B cell (primary cell): ENCODE data around the gene KCNJ10. TPM values are rescaled to one million over a fixed set of nuclear protein-coding genes. Genes with fewer than 3 reads are reported as not detected.

Experiments
- ATAC-seq: fragments of 200-7000 bp; cut with Tn5 transposase; one replicate; pipeline ENCODE4 v1.10.0; 2021; ENCODE audit warnings: low read depth, mild to moderate bottlenecking, moderate number of reproducible peaks, moderate library complexity
- CTCF ChIA-PET: fragments of 350-600 bp; sonication (Branson Sonifier 250); formaldehyde crosslinking; loops from one replicate; lab custom pipeline; 2021; ENCODE audit warnings: antibody characterized with exemption, inconsistent platforms; lab: Charles Lee
- POLR2A ChIA-PET: fragments of 350-600 bp; sonication (Branson Sonifier 250); formaldehyde crosslinking; loops from one replicate; lab custom pipeline; 2021; ENCODE audit warnings: antibody characterized with exemption; lab: Charles Lee
- DNase-seq: peaks from one replicate; pipeline ENCODE4 v3.0.0; 2013
- H2AFZ ChIP-seq: 2 replicates; pipeline ENCODE4 v1.6.1; 2012; ENCODE audit warnings: mild to moderate bottlenecking, low read depth, low read length; ENCODE audit not compliant: insufficient read depth, poor library complexity, severe bottlenecking
- H3K27ac ChIP-seq, 2 donors: 1 replicate in 1 of 2; 2 replicates in 1 of 2; pipeline ENCODE4 v1.5.1; 2012 to 2013; ENCODE audit warnings: low read length in 2 of 2, mild to moderate bottlenecking in 2 of 2, moderate library complexity in 1 of 2
- H3K27me3 ChIP-seq, 4 experiments: fragments of 200-600 bp in 1 of 4; sonication (generic) in 1 of 4; replicated peaks in 1 of 4; 1 replicate in 2 of 4; 2 replicates in 2 of 4; pipeline versions ENCODE4 v1.6.1 to v1.7.0; 2013 to 2016; ENCODE audit warnings: low read length in 3 of 4, mild to moderate bottlenecking in 2 of 4, mixed read lengths in 1 of 4, moderate library complexity in 1 of 4; ENCODE audit not compliant: insufficient read depth in 4 of 4, control insufficient read depth in 3 of 4; ENCODE audit errors: control extremely low read depth in 1 of 4
- H3K36me3 ChIP-seq, 2 experiments: replicated peaks in 1 of 2; 1 replicate in 1 of 2; 2 replicates in 1 of 2; pipeline versions ENCODE4 v1.6.1 to v1.7.1; 2013; ENCODE audit warnings: low read length in 1 of 2; ENCODE audit not compliant: insufficient read depth in 2 of 2, control insufficient read depth in 1 of 2; ENCODE audit errors: control extremely low read depth in 1 of 2, extremely low read depth in 1 of 2
- H3K4me1 ChIP-seq, 2 donors: fragments of 200-600 bp in 1 of 2; sonication (generic) in 1 of 2; 1 replicate in 1 of 2; 2 replicates in 1 of 2; pipeline versions ENCODE4 v1.5.1 to v1.6.1; 2013 to 2017; ENCODE audit warnings: low read length in 2 of 2; ENCODE audit not compliant: control insufficient read depth in 2 of 2, insufficient read depth in 2 of 2
- H3K4me2 ChIP-seq: replicated peaks from 2 replicates; pipeline ENCODE3; 2012; ENCODE audit warnings: mild to moderate bottlenecking, low read depth, low read length; ENCODE audit not compliant: poor library complexity, severe bottlenecking
- H3K4me3 ChIP-seq, 5 experiments: fragments of 200-600 bp in 1 of 5; sonication (generic) in 1 of 5; 1 replicate in 3 of 5; 2 replicates in 2 of 5; pipeline versions ENCODE4 v1.5.1 to v1.7.0; 2011 to 2016; ENCODE audit warnings: low read length in 4 of 5, mild to moderate bottlenecking in 4 of 5, low read depth in 2 of 5, control low read depth in 1 of 5, moderate library complexity in 1 of 5; ENCODE audit not compliant: insufficient read depth in 1 of 5; ENCODE audit errors: control extremely low read depth in 1 of 5, extremely low read depth in 1 of 5
- H3K79me2 ChIP-seq: fragments of 200-600 bp; sonication (generic); one replicate; pipeline ENCODE4 v1.6.0; 2016; ENCODE audit warnings: low read length; ENCODE audit not compliant: control insufficient read depth, insufficient read depth
- H3K9ac ChIP-seq: fragments of 200-600 bp; sonication (generic); 2 replicates; pipeline ENCODE4 v1.6.1; 2017; ENCODE audit warnings: mild to moderate bottlenecking, low read length, moderate library complexity
- H3K9me3 ChIP-seq, 3 donors: one replicate each; pipeline versions ENCODE4 v1.6.1 to v1.7.1; 2013; ENCODE audit warnings: low read length in 2 of 3; ENCODE audit not compliant: control insufficient read depth in 2 of 3, insufficient read depth in 1 of 3; ENCODE audit errors: control extremely low read depth in 1 of 3
- H4K20me1 ChIP-seq: 2 replicates; pipeline ENCODE4 v1.6.0; 2012; ENCODE audit warnings: mild to moderate bottlenecking, low read length; ENCODE audit not compliant: insufficient read depth, control insufficient read depth, poor library complexity, severe bottlenecking
- H3K27ac Mint-ChIP-seq: one replicate; pipeline ENCODE4 v1.8.0; 2021; ENCODE audit warnings: mixed read lengths
- H3K27me3 Mint-ChIP-seq: one replicate; pipeline ENCODE4 v1.8.0; 2021; ENCODE audit warnings: mixed read lengths
- H3K4me1 Mint-ChIP-seq: one replicate; pipeline ENCODE4 v1.8.0; 2021; ENCODE audit warnings: mixed read lengths
- H3K4me3 Mint-ChIP-seq: one replicate; pipeline ENCODE4 v1.8.0; 2021; ENCODE audit warnings: mixed read lengths
- H3K9me3 Mint-ChIP-seq: one replicate; pipeline ENCODE4 v1.8.0; 2022; ENCODE audit warnings: mixed read lengths; ENCODE audit not compliant: insufficient read depth
- CTCF ChIP-seq: fragments of 200-600 bp; IDR thresholded peaks from one replicate; pipeline ENCODE4 v1.8.0; 2022; ENCODE audit warnings: antibody characterized with exemption, mild to moderate bottlenecking
- EZH2 ChIP-seq: IDR thresholded peaks from 2 replicates; pipeline ENCODE4 v1.6.1; 2012; ENCODE audit warnings: borderline replicate concordance, low read depth, mild to moderate bottlenecking, moderate library complexity, low read length; ENCODE audit not compliant: insufficient read depth, poor library complexity, severe bottlenecking
- WGBS: methylation state at CpG from one replicate; pipeline ENCODE4 v1.1.5; 2013; ENCODE audit warnings: missing lambda C conversion rate; ENCODE audit not compliant: insufficient coverage; 5-methylcytosine and 5-hydroxymethylcytosine counted together
- intact Hi-C: fragments of 100-400 bp; cut with micrococcal nuclease; formaldehyde crosslinking; loops from one replicate; pipeline ENCODE4 v1.10.0; 2022
- polyA plus RNA-seq: library from polyadenylated mRNA; depleted of rRNA; stranded (reverse); fragments of >200 nt; gene quantifications from 2 replicates; pipeline ENCODE4 v1.2.3, GENCODE V29; 2012
- total RNA-seq, 2 donors: library from RNA; stranded (reverse); fragments of 120-200 nt in 1 of 2; gene quantifications; 1 replicate in 1 of 2; 2 replicates in 1 of 2; pipeline versions ENCODE4 v1.2.3 to v1.2.4, GENCODE V29; 2013 to 2022

KCNJ10 gene
- total and polyA plus RNA-seq, 2 donors (not counting 1 experiment from before 2014, with no cell fraction given): not detected

DNA sequence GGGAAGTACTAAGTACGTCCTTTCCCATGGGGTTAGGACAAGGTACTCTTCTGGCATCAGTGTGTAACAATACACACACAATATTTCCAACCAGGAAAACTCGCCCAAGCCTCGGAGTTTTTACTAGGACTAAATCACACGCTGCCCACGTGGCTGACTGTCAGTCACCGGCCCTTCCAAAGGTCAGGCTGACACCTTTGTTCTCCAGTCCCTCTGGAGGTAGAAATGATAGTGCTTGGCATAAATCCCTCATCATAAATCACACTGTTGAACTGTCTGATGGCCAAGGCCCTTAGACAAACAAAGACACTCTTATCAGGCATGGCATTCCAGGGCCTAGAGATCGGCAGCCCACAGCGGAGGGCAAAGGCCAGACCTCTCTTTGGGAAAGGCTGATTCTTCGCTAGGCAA lies 99.0 kb downstream of the KCNJ10 start:
- no peak overlapping the region for H2AFZ ChIP-seq
- Mint-ChIP-seq H3K4me3 (no peak overlapping the region), H3K27ac (no peak overlapping the region), H3K9me3 (no peaks in the 10 kb centered on the region), H3K4me1 (no peaks in the 10 kb centered on the region), H3K27me3 (peaks cover 28% of the 10 kb centered on the region)
- H3K4me3 ChIP-seq: no peak overlapping the region
- no peak overlapping the region for H3K4me2 ChIP-seq
- no peak overlapping the region for H3K27ac ChIP-seq
- ATAC-seq: no peak
- intact Hi-C loops: no loop called here
- peaks cover 0 to 28% (median 6%) of the 10 kb centered on the region in 4 experiments for H3K27me3 ChIP-seq
- no peak for TF ChIP-seq EZH2
- no peak for TF ChIP-seq CTCF
- WGBS: 88% methylated on average over 8 of the region's 9 CpGs
- H4K20me1 ChIP-seq: no peaks in the 10 kb centered on the region
- no peaks in the 10 kb centered on the region for H3K9me3 ChIP-seq
- no peak overlapping the region for H3K9ac ChIP-seq
- no peaks in the 10 kb centered on the region for H3K4me1 ChIP-seq
- ChIA-PET POLR2A (no interaction called here), CTCF (interaction anchor here (2.7 kb wide), 1 partner anchor 36 kb away, joined by 11 read pairs; no protein-coding TSS in a partner anchor)
- DNase-seq: no peak
- H3K79me2 ChIP-seq: no peaks in the 10 kb centered on the region
- no peaks in the 10 kb centered on the region for H3K36me3 ChIP-seq

- no peak for DNase-seq
- H3K4me1 Mint-ChIP-seq: no peaks in the 10 kb centered on the region
- CTCF ChIA-PET: interaction anchor here (1.2 to 2.7 kb wide), 2 partner anchors 11 to 39 kb away, joined by 4 to 11 read pairs; no protein-coding TSS in a partner anchor
Observed at GRCh38 chr1:159968901-159969300, 101.1 kb downstream of the KCNJ10 start.

More at GRCh38 chr1:159968901-159969300, 101.1 kb downstream of the KCNJ10 start:
- no peak for TF ChIP-seq EZH2
- no peak for TF ChIP-seq CTCF
- no peak overlapping the region for H3K9ac ChIP-seq
- no peaks in the 10 kb centered on the region for H3K9me3 Mint-ChIP-seq
- no peaks in the 10 kb centered on the region for H3K36me3 ChIP-seq
- peaks cover 38% of the 10 kb centered on the region for H3K27me3 Mint-ChIP-seq
- H3K4me2 ChIP-seq: no peak overlapping the region
- intact Hi-C loops: no loop called here
- no peaks in the 10 kb centered on the region for H3K4me1 ChIP-seq
- peaks cover 0 to 1% (median 0%) of the 10 kb centered on the region in 3 donors for H3K9me3 ChIP-seq
- peaks cover 0 to 20% (median 6%) of the 10 kb centered on the region in 4 experiments for H3K27me3 ChIP-seq
- H3K27ac Mint-ChIP-seq: no peak overlapping the region
- H3K4me3 ChIP-seq: no peak overlapping the region
- no peaks in the 10 kb centered on the region for H4K20me1 ChIP-seq
- no peak overlapping the region for H3K27ac ChIP-seq
- 100% methylated on average over 1 of the region's 3 CpGs for WGBS
- POLR2A ChIA-PET: no interaction called here
- H3K79me2 ChIP-seq: no peaks in the 10 kb centered on the region
- H2AFZ ChIP-seq: no peak overlapping the region
- ATAC-seq: no peak
- no peak overlapping the region for H3K4me3 Mint-ChIP-seq
